ENCODE results near the gene MEIOB.

DNA sequence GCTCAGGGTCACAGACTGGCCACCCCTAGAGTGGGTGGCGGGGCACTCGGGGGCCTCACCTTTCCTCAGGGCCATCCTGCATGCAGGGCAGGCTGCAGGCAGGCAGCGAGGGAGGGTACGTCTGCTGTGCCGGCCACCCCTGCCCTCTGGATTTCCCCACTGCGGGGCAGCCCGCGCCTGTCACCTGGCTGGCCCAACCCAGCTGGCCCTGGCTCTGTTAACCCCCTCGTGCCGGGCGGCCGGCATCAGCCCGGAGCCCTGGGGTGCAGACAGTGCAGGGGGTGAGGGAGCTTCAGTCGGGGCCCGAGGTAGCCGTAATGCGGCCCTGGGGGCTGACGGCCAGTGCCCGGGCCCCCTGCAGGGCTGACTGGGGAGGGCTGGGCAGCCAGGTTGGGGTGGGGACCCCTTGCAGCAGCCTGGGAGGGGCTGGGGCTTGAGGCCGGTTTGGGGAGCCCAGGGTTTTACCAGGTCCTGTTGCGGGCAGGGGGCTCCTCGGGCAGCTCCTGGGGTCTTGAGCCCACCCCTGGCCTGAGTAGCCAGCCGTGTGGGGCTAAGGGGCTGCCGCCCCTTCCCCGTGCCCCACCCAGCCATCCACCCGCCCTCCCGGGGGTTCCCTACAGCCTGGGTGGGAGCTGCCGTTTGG is 78.3 kb downstream of the MEIOB start, which contains the start of gene IGFALS:
- TF ChIP-seq EZH2 (IDR thresholded peaks at IDR 0.05; ENCODE audit: borderline replicate concordance, low read depth, low read length, poor library complexity, severe bottlenecking): no peak
- TF ChIP-seq, protein P1, sequence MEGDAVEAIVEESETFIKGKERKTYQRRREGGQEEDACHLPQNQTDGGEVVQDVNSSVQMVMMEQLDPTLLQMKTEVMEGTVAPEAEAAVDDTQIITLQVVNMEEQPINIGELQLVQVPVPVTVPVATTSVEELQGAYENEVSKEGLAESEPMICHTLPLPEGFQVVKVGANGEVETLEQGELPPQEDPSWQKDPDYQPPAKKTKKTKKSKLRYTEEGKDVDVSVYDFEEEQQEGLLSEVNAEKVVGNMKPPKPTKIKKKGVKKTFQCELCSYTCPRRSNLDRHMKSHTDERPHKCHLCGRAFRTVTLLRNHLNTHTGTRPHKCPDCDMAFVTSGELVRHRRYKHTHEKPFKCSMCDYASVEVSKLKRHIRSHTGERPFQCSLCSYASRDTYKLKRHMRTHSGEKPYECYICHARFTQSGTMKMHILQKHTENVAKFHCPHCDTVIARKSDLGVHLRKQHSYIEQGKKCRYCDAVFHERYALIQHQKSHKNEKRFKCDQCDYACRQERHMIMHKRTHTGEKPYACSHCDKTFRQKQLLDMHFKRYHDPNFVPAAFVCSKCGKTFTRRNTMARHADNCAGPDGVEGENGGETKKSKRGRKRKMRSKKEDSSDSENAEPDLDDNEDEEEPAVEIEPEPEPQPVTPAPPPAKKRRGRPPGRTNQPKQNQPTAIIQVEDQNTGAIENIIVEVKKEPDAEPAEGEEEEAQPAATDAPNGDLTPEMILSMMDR (conservative IDR thresholded peaks at IDR 0.05; ENCODE audit: low read depth, low read length): no peak
